C4-2B (cell line): ENCODE results near the gene CRIP3.

Source experiments
- CTCF ChIP-seq: fragments of 450-650 bp; conservative IDR thresholded peaks from 2 replicates; pipeline ENCODE4 v1.5.1; 2017; ENCODE audit warnings: mild to moderate bottlenecking
- ZFX ChIP-seq: fragments of 450-650 bp; IDR thresholded peaks from 2 replicates; pipeline ENCODE4 v1.6.1; 2017

GRCh38 chr6:43298565-43299337, 9.9 kb downstream of the CRIP3 start:
- TF ChIP-seq CTCF (no peak), ZFX (no peak)
